Breast epithelium (tissue), 3 donors: Measurements from ENCODE around the gene CTNND2.

Experiments
- POLR2AphosphoS5 ChIP-seq, 3 donors: sonication (generic); formaldehyde crosslinking; IDR thresholded peaks; one replicate each; pipeline ENCODE4 v1.6.1; 2017; ENCODE audit warnings: antibody characterized with exemption in 3 of 3
- TF ChIP-seq, protein P1 (sequence below), 3 donors: fragments of 450-650 bp; IDR thresholded peaks; one replicate each; pipeline ENCODE4 v1.5.1; 2016 to 2017; ENCODE audit warnings: antibody characterized with exemption in 3 of 3, mild to moderate bottlenecking in 3 of 3, moderate library complexity in 3 of 3

DNA sequence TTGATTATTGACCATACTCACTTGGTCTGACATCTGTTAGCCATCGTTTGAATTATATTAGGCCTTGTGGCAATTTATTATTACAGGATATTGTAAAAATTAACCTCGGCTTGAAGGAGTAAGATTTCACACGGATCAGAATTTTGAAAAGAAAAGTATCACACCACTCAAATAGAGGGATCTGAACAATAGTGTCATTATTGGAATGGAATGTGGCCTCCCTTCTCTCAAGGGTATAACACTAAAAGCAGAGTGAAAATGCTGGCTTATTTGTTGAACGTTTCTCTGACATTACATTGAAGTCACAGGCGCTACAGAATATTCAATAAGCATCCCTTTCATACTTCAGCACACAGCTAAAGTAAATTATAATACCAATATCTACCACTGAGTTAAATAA lies 509.3 kb downstream of the CTNND2 start:
- TF ChIP-seq, protein P1, sequence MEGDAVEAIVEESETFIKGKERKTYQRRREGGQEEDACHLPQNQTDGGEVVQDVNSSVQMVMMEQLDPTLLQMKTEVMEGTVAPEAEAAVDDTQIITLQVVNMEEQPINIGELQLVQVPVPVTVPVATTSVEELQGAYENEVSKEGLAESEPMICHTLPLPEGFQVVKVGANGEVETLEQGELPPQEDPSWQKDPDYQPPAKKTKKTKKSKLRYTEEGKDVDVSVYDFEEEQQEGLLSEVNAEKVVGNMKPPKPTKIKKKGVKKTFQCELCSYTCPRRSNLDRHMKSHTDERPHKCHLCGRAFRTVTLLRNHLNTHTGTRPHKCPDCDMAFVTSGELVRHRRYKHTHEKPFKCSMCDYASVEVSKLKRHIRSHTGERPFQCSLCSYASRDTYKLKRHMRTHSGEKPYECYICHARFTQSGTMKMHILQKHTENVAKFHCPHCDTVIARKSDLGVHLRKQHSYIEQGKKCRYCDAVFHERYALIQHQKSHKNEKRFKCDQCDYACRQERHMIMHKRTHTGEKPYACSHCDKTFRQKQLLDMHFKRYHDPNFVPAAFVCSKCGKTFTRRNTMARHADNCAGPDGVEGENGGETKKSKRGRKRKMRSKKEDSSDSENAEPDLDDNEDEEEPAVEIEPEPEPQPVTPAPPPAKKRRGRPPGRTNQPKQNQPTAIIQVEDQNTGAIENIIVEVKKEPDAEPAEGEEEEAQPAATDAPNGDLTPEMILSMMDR (IDR thresholded peaks at IDR 0.05) = no peak
- no peak for TF ChIP-seq POLR2AphosphoS5 (IDR thresholded peaks at IDR 0.05)
